ENCODE measurements around the gene SPEF1.
"Not testable (repeated sequence)": the region's sequence is repeated elsewhere in the genome, so short reads cannot be mapped to it uniquely, and the experiment has no call there.

SPEF1 gene, protein sequence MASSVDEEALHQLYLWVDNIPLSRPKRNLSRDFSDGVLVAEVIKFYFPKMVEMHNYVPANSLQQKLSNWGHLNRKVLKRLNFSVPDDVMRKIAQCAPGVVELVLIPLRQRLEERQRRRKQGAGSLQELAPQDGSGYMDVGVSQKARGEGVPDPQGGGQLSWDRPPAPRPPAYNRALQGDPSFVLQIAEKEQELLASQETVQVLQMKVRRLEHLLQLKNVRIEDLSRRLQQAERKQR

DNA sequence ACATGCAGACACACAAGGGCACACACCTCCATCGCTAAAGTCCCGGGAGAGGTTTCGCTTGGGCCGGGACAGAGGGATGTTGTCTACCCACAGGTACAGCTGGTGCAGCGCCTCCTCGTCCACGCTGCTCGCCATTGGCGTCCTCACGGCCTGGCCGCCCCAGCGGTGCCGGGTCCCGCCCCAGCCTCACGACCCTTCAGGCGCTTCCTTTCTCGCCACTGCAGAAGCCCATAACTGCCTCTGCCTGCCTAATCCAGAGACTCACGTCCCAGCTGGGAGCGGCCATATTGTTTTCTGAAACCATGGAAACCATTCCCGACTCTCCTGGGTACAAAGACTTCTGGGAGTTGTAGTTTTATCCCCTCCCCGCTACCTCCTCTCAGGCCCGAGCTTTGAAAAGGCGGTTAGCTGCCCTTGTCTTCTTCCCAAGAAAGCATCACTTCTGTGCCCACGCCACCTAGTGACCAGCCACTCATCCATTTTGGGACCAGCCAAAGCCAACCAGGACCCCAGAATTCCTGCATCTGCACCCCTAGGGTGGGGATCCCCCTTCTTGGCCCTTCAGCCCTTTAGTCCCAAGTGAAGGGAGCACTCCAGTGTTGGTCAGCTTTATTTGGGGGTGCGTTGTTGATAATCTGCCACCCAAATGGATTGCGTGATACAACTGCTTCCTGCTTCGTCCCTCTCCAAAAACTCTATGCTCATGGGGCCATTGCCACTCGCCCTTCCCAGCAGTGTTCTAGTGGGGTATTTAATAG is at the start of gene SPEF1:
Gene SPEF1 (minus strand): TSS at position 296 of the 758 bp plus-strand sequence. CDS start 161 bp downstream, at position 135.
- Histone ChIP-seq H3K27ac (peak within 1 kb of the TSS in 1 of 2 donors; percentile 73), H3K4me3 (peak within 1 kb of the TSS; percentile 63)
- TF ChIP-seq, protein P1, sequence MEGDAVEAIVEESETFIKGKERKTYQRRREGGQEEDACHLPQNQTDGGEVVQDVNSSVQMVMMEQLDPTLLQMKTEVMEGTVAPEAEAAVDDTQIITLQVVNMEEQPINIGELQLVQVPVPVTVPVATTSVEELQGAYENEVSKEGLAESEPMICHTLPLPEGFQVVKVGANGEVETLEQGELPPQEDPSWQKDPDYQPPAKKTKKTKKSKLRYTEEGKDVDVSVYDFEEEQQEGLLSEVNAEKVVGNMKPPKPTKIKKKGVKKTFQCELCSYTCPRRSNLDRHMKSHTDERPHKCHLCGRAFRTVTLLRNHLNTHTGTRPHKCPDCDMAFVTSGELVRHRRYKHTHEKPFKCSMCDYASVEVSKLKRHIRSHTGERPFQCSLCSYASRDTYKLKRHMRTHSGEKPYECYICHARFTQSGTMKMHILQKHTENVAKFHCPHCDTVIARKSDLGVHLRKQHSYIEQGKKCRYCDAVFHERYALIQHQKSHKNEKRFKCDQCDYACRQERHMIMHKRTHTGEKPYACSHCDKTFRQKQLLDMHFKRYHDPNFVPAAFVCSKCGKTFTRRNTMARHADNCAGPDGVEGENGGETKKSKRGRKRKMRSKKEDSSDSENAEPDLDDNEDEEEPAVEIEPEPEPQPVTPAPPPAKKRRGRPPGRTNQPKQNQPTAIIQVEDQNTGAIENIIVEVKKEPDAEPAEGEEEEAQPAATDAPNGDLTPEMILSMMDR (IDR thresholded peaks at IDR 0.05) = no peak
- peak; percentile 88 for DNase-seq (ENCODE audit: low spot score)

DNA sequence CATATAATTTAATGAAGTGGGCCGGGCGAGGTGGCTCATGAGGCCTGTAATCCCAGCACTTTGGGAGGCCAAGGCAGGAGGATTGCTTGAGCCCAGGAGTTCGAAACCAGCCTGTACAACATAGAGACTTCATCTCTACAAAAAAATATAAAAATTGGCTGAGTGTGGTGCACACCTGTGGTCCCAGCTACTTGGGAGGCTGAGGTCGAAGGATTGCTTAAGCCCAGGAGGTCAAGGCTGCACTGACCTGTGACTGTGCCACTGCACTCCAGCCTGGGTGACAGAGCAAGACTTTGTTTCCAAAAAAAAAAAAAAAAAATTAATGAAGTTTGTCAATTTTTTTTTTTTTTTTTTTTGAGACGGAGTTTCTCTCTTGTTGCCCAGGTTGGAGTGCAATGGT is 48.6 kb upstream of the SPEF1 start:
- H3K27ac ChIP-seq; H3K4me3 ChIP-seq; DNase-seq (ENCODE audit: low spot score): not testable (repeated sequence)

DNA sequence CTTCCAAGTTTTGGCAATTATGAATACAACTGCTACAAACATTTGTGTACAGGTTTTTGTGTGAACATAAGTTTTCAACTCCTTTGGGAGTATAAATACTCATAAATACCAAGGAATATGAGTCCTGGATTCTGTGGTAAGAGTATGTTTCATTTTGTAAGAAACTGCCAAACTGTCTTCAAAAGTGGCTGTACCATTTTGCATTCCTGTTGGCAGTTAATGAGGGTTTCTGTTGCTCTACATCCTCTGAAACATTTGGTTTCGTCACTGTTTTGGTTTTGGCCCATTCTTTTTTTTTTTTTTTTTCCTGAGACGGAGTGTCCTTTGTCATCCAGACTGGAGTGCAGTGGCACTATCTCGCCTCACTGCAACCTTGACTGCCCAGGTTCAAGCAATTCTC is 47.5 kb upstream of the SPEF1 start:
- no peak overlapping the region for H3K4me3 ChIP-seq
- DNase-seq (ENCODE audit: low spot score) = no peak
- TF ChIP-seq, protein P1 (IDR thresholded peaks at IDR 0.05) = no peak
- no peak overlapping the region for H3K27ac ChIP-seq

DNA sequence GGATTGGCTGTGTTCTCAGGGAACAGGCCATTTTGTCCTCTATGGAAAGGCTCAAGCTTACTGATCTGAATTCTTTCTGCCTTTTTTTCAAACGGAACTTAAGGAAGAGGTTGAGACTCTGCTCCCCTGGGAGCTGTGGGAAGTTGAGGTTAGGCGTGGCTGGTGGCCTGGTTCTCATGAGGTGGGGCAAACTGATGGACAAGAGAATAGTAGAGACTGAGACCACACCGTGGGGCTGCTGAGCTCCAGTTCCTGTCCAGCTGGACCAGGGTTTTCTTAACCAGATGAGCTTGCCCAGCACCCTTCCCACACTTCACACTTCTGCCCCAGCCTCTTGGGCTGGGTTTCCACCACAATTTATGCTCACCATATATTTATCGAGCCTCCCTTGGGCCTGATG is 45.2 kb upstream of the SPEF1 start:
- TF ChIP-seq, protein P1 (IDR thresholded peaks at IDR 0.05) = no peak
- H3K27ac ChIP-seq = no peak overlapping the region
- DNase-seq (ENCODE audit: low spot score) = no peak
- no peak overlapping the region for H3K4me3 ChIP-seq

DNA sequence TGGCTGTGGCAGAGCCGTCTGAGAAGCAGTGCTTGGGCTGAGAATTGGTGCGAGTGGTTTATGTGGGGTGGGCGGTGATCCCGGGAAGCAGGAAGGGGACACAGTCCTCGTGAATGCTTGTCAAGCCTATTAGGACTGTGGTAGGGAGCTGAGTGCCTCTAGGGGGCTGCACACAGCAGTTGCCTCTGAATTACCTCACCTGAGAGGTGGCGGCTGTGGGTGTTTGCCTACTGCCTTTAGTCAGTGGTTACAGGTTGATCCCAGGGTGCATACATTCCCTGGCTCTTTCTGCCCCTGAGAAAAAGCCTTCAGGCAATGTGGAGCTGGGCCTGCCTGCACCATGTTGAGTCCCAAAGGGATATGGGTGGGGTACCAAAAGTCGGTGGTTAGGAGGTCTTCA is 44.3 kb upstream of the SPEF1 start:
- TF ChIP-seq, protein P1 (IDR thresholded peaks at IDR 0.05) = no peak
- no peak for DNase-seq (ENCODE audit: low spot score)
- no peak overlapping the region for H3K27ac ChIP-seq

DNA sequence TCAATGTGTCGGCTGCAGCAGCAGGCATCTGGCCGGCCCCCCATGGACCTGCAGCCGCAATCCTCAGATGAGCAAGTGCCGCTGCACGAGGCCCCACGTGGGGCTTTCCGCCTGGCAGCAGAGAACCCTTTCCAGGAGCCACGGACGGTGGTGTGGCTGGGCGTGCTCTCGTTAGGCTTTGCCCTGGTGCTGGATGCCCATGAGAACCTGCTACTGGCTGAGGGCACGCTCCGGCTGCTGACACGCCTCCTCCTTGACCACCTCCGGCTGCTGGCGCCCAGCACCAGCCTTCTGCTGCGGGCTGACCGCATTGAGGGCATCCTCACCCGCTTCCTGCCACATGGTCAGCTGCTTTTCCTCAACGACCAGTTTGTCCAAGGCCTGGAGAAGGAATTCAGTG is 42.6 kb upstream of the SPEF1 start:
- no peak for DNase-seq (ENCODE audit: low spot score)
- Histone ChIP-seq H3K27ac (no peak overlapping the region), H3K4me3 (no peak overlapping the region)
- TF ChIP-seq, protein P1 (IDR thresholded peaks at IDR 0.05) = no peak

More for the DNA sequence above, 44.3 kb upstream of the SPEF1 start:
- no peak overlapping the region for H3K4me3 ChIP-seq

DNA sequence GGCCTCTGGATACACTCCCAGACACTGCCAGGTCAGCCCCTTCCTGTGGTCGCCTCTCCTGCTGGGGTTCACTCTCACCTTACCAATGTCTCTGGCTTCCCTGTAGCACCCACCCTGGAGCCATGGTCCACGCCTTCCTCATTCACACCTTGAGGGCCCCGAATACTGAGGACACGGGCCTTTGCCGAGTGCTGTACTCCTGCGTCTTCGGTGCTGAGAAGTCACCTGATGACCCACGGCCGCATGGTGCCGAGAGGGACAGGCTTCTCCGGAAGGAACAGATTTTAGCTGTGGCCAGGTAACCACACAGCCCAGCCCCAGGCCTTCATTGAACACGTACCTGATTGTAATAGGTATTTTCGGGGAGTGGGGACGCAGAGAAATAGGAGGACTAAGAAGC is 40.7 kb upstream of the SPEF1 start:
- H3K27ac ChIP-seq = no peak overlapping the region
- no peak for DNase-seq (ENCODE audit: low spot score)
- TF ChIP-seq, protein P1 (IDR thresholded peaks at IDR 0.05) = no peak

More for the DNA sequence above, 40.7 kb upstream of the SPEF1 start:
- H3K4me3 ChIP-seq = no peak overlapping the region

Data from coronary artery (tissue), 2 donors.